Measurements from ENCODE around the gene CXorf65.

CXorf65 gene

GRCh38 chrX:71106427-71106826 lies at the start of gene CXorf65:
Gene CXorf65, minus strand, starts transcription at chrX:71106740. Its CDS starts 184 bp downstream, at chrX:71106556.
- peak; percentile 77 for DNase-seq

- DNase-seq: no peak
Observed at GRCh38 chrX:71154641-71155040, 48.1 kb upstream of the CXorf65 start.

GRCh38 chrX:71154196-71154595 lies 47.7 kb upstream of the CXorf65 start:
- DNase-seq: no peak

GRCh38 chrX:71151366-71151765 lies 44.8 kb upstream of the CXorf65 start:
- no peak for DNase-seq

- no peak for DNase-seq
Observed at GRCh38 chrX:71148278-71148663, 41.7 kb upstream of the CXorf65 start.

- no peak for DNase-seq
Observed at GRCh38 chrX:71147496-71148277, 41.1 kb upstream of the CXorf65 start.

GRCh38 chrX:71144651-71145050 lies 38.1 kb upstream of the CXorf65 start, which contains the start of gene NLGN3:
Gene NLGN3, plus strand, starts transcription at chrX:71144841. Its CDS starts 2,909 bp downstream, at chrX:71147750.
- DNase-seq: no peak

GRCh38 chrX:71143508-71143907 lies 37.0 kb upstream of the CXorf65 start:
- DNase-seq: peak; percentile 61

GRCh38 chrX:71140440-71140839 lies 33.9 kb upstream of the CXorf65 start:
- no peak for DNase-seq

GRCh38 chrX:71131510-71131909 lies 25.0 kb upstream of the CXorf65 start:
- peak; percentile 91 for DNase-seq

GRCh38 chrX:71128915-71129765 lies 22.6 kb upstream of the CXorf65 start:
- DNase-seq: peak; percentile 79

GRCh38 chrX:71128166-71128833 lies 21.8 kb upstream of the CXorf65 start:
- no peak for DNase-seq

- DNase-seq: no peak
Observed at GRCh38 chrX:71118985-71119535, 12.5 kb upstream of the CXorf65 start.

- peak; percentile 74 for DNase-seq
Observed at GRCh38 chrX:71118032-71118984, 11.8 kb upstream of the CXorf65 start, which contains the start of gene MED12. Gene MED12, plus strand, starts transcription at chrX:71118596. Its CDS starts 159 bp downstream, at chrX:71118755.

- no peak for DNase-seq
Observed at GRCh38 chrX:71117358-71117757, 10.8 kb upstream of the CXorf65 start.

- DNase-seq: no peak
Observed at GRCh38 chrX:71111921-71112431, 5.4 kb upstream of the CXorf65 start.

GRCh38 chrX:71111141-71111843 lies 4.8 kb upstream of the CXorf65 start, which contains the start of gene IL2RG:
Gene IL2RG, minus strand, starts transcription at chrX:71111577. Its CDS starts 38 bp downstream, at chrX:71111539.
- DNase-seq: peak; percentile 68

- no peak for DNase-seq
Observed at GRCh38 chrX:71109051-71109450, 2.5 kb upstream of the CXorf65 start.

GRCh38 chrX:71107762-71108360 lies 1.3 kb upstream of the CXorf65 start:
- peak; percentile 67 for DNase-seq

- no peak for DNase-seq
Observed at GRCh38 chrX:71107245-71107644, 705 bp upstream of the CXorf65 start.
